Endothelial cell of umbilical vein (primary cell): ENCODE data around the gene PAX6. TPM values are rescaled to one million over a fixed set of nuclear protein-coding genes. Genes with fewer than 3 reads are reported as not detected.

ENCODE experiments used
- BruUV-seq: library from RNA; stranded (reverse); fragments of 400-500 nt; replicated peaks from 2 replicates; lab custom pipeline; 2021; lab: Mats Ljungman, UMichigan
- CTCF ChIA-PET: fragments of 300-600, 350-600 bp; sonication (Branson Sonifier 250); formaldehyde crosslinking; loops from one replicate; lab custom pipeline; 2021; ENCODE audit warnings: antibody characterized with exemption, inconsistent platforms; lab: Charles Lee
- POLR2A ChIA-PET: fragments of 300-600, 350-600 bp; sonication (Branson Sonifier 250); formaldehyde crosslinking; loops from one replicate; lab custom pipeline; 2021; ENCODE audit warnings: antibody characterized with exemption, inconsistent platforms; lab: Charles Lee
- DNase-seq: peaks from one replicate; pipeline ENCODE4 v3.0.0-alpha.2; 2011; ENCODE audit warnings: low read depth, low spot score
- FAIRE-seq: peaks from 2 replicates; lab custom pipeline; 2011; peaks lifted over from hg19 to GRCh38; lab: Jason Lieb, UNC
- H2AFZ ChIP-seq: 2 replicates; pipeline ENCODE4 v1.6.0; 2012; ENCODE audit warnings: low read depth, low read length, control low read depth, inconsistent platforms
- H3K27ac ChIP-seq: 2 replicates; pipeline ENCODE4 v1.5.1; 2011; ENCODE audit warnings: low read depth, mild to moderate bottlenecking, control low read depth, low read length, moderate library complexity; ENCODE audit not compliant: insufficient read depth
- H3K27me3 ChIP-seq, 2 experiments: 2 replicates each; pipeline versions ENCODE4 v1.6.0 to v1.6.1; 2011; ENCODE audit warnings: low read length in 2 of 2, mixed read lengths in 1 of 2; ENCODE audit not compliant: control insufficient read depth in 2 of 2, insufficient read depth in 2 of 2
- H3K36me3 ChIP-seq, 2 experiments: 2 replicates in 1 of 2; 3 replicates in 1 of 2; pipeline ENCODE4 v1.5.1; 2011; ENCODE audit warnings: low read length in 2 of 2, mild to moderate bottlenecking in 1 of 2, moderate library complexity in 1 of 2; ENCODE audit not compliant: control insufficient read depth in 2 of 2, insufficient read depth in 2 of 2; ENCODE audit errors: extremely low read depth in 1 of 2
- H3K4me1 ChIP-seq: 3 replicates; pipeline ENCODE4 v1.5.1; 2011; ENCODE audit warnings: mild to moderate bottlenecking, low read length; ENCODE audit not compliant: control insufficient read depth, insufficient read depth; ENCODE audit errors: extremely low read depth
- H3K4me2 ChIP-seq: 2 replicates; pipeline ENCODE4 v1.6.1; 2011; ENCODE audit warnings: low read length, control low read depth, mixed read lengths; ENCODE audit not compliant: insufficient read depth
- H3K4me3 ChIP-seq, 3 experiments: fragments of 200-600 bp in 1 of 3; sonication (generic), shearing (Covaris generic) in 1 of 3; replicated peaks in 1 of 3; 2 replicates each; pipeline ENCODE4 v1.5.1; 2011 to 2016; ENCODE audit warnings: control low read depth in 3 of 3, low read length in 3 of 3, mild to moderate bottlenecking in 2 of 3, inconsistent platforms in 1 of 3, low read depth in 1 of 3, moderate library complexity in 1 of 3; ENCODE audit not compliant: insufficient read depth in 1 of 3
- H3K79me2 ChIP-seq: 2 replicates; pipeline ENCODE4 v1.6.0; 2012; ENCODE audit warnings: low read length, inconsistent platforms; ENCODE audit not compliant: control insufficient read depth, insufficient read depth
- H3K9ac ChIP-seq: replicated peaks from 2 replicates; pipeline ENCODE3; 2011; ENCODE audit warnings: low read length, control low read depth; ENCODE audit not compliant: insufficient read depth; ENCODE audit errors: extremely low read depth
- H3K9me1 ChIP-seq: replicated peaks from 3 replicates; pipeline ENCODE4 v1.6.0; 2011; ENCODE audit warnings: mild to moderate bottlenecking, low read length; ENCODE audit not compliant: control insufficient read depth, insufficient read depth; ENCODE audit errors: extremely low read depth
- H3K9me3 ChIP-seq: replicated peaks from 2 replicates; pipeline ENCODE4 v1.5.1; 2012; ENCODE audit warnings: low read length, inconsistent platforms; ENCODE audit not compliant: control insufficient read depth, insufficient read depth
- H4K20me1 ChIP-seq: replicated peaks from 2 replicates; pipeline ENCODE3; 2011; ENCODE audit warnings: mild to moderate bottlenecking, low read length; ENCODE audit not compliant: control insufficient read depth, insufficient read depth; ENCODE audit errors: extremely low read depth
- EZH2 ChIP-seq: IDR thresholded peaks from 2 replicates; pipeline ENCODE4 v1.6.1; 2012; ENCODE audit warnings: borderline replicate concordance, low read depth, mild to moderate bottlenecking, moderate library complexity, low read length, inconsistent platforms; ENCODE audit not compliant: severe bottlenecking
- FOS ChIP-seq: IDR thresholded peaks from 2 replicates; pipeline ENCODE4 v1.6.1; 2011; ENCODE audit warnings: mild to moderate bottlenecking, low read length, moderate library complexity, borderline replicate concordance; ENCODE audit not compliant: insufficient read depth
- JUN ChIP-seq: IDR thresholded peaks from 2 replicates; pipeline ENCODE4 v1.6.1; 2011; ENCODE audit warnings: borderline replicate concordance, low read depth; ENCODE audit not compliant: insufficient read length, insufficient read depth
- POLR2AphosphoS5 ChIP-seq: IDR thresholded peaks from 2 replicates; pipeline ENCODE4 v1.6.1; 2012; ENCODE audit warnings: low read depth, mild to moderate bottlenecking, control low read depth, low read length, moderate library complexity; ENCODE audit not compliant: insufficient read depth
- dilution Hi-C: fragments of 300-500 bp; cut with MboI; formaldehyde crosslinking; loops from one replicate; pipeline ENCODE4 v1.15.0; 2019; ENCODE audit warnings: low sequenced_read_pairs; ENCODE audit not compliant: extremely low pct_ligation_motif_present
- intact Hi-C: fragments of 100-400 bp; cut with micrococcal nuclease; formaldehyde crosslinking; loops from one replicate; pipeline ENCODE4 v1.10.0; 2022
- polyA plus RNA-seq, 4 experiments: library from polyadenylated mRNA; depleted of rRNA in 3 of 4; stranded (reverse) in 3 of 4; unstranded in 1 of 4; fragments of >200 nt; gene quantifications; 2 replicates each; pipeline versions ENCODE4 v1.2.1 to v1.2.3, GENCODE V29; 2011 to 2012; ENCODE audit warnings: missing spikeins in 1 of 4
- total RNA-seq: library from RNA; stranded (reverse); gene quantifications from 2 replicates; pipeline ENCODE4 v1.2.3, GENCODE V29; 2021

Gene PAX6
- total and polyA plus RNA-seq, 2 donors (not counting 3 experiments of a cell fraction or from before 2014, with no cell fraction given): not detected

- FAIRE-seq: no peak
- H3K9me1 ChIP-seq: no peaks in the 10 kb centered on the region
- no peak overlapping the region for H2AFZ ChIP-seq
- peaks cover 94 to 98% of the 10 kb centered on the region in 2 experiments for H3K27me3 ChIP-seq
- H3K79me2 ChIP-seq: no peaks in the 10 kb centered on the region
- TF ChIP-seq POLR2AphosphoS5 (no peak), EZH2 (peak; percentile 40)
- ChIA-PET CTCF (interaction anchor here (0.7 to 1.1 kb wide), 2 partner anchors 162 to 372 kb away, joined by 3 to 5 read pairs; no protein-coding TSS in a partner anchor), POLR2A (no interaction called here)
- no peak for DNase-seq
- intact Hi-C loops: loop anchor here (5.0 kb wide), 1 partner anchor 296 kb away; the partner anchor contains the start of genes ELP4 and IMMP1L
- dilution Hi-C loops: no loop called here
- H3K9ac ChIP-seq: no peak overlapping the region
- H4K20me1 ChIP-seq: peaks cover 3% of the 10 kb centered on the region
- H3K27ac ChIP-seq: no peak overlapping the region
- H3K4me1 ChIP-seq: peaks cover 5% of the 10 kb centered on the region
- no peak overlapping the region for H3K4me2 ChIP-seq
- H3K9me3 ChIP-seq: no peaks in the 10 kb centered on the region
- BruUV-seq: no TSS peak
- no peak overlapping the region for H3K4me3 ChIP-seq
- no peaks in the 10 kb centered on the region for H3K36me3 ChIP-seq
These were observed 7.9 kb downstream of the PAX6 start for GRCh38 chr11:31802990-31803812.

- no peak for FAIRE-seq
- TF ChIP-seq JUN: no peak
- TF ChIP-seq POLR2AphosphoS5: no peak
- no peak for TF ChIP-seq FOS
- TF ChIP-seq EZH2: no peak
- Histone ChIP-seq H4K20me1 (peaks cover 3% of the 10 kb centered on the region), H2AFZ (no peak overlapping the region), H3K4me1 (peaks cover 5% of the 10 kb centered on the region), H3K9ac (no peak overlapping the region), H3K79me2 (no peaks in the 10 kb centered on the region), H3K27me3 (peaks cover 93 to 98% of the 10 kb centered on the region in 2 experiments), H3K9me3 (no peaks in the 10 kb centered on the region), H3K36me3 (no peaks in the 10 kb centered on the region), H3K4me3 (no peak overlapping the region), H3K4me2 (no peak overlapping the region), H3K27ac (no peak overlapping the region), H3K9me1 (no peaks in the 10 kb centered on the region)
- no TSS peak for BruUV-seq
- DNase-seq: no peak
- intact Hi-C loops: loop anchor here (5.0 kb wide), 1 partner anchor 295 kb away; the partner anchor contains the start of genes ELP4 and IMMP1L
- ChIA-PET CTCF (no interaction called here), POLR2A (no interaction called here)
- dilution Hi-C loops: no loop called here
These were observed 8.5 kb downstream of the PAX6 start for GRCh38 chr11:31802609-31802989.
